OCI-LY3 (cell line): ENCODE results near the gene CATSPER3.

ENCODE experiments used
- EZH2phosphoT487 ChIP-seq: fragments of 200-600 bp; shearing (Covaris generic); IDR thresholded peaks from 2 replicates; pipeline ENCODE4 v1.6.1; 2018; ENCODE audit warnings: antibody characterized with exemption, mixed run types, low read depth
- TF ChIP-seq, protein P1 (sequence below): fragments of 200-600, 300-600 bp; sonication (generic); IDR thresholded peaks from 2 replicates; pipeline ENCODE4 v1.5.1; 2014; ENCODE audit warnings: antibody characterized with exemption, low read length, low read depth

DNA sequence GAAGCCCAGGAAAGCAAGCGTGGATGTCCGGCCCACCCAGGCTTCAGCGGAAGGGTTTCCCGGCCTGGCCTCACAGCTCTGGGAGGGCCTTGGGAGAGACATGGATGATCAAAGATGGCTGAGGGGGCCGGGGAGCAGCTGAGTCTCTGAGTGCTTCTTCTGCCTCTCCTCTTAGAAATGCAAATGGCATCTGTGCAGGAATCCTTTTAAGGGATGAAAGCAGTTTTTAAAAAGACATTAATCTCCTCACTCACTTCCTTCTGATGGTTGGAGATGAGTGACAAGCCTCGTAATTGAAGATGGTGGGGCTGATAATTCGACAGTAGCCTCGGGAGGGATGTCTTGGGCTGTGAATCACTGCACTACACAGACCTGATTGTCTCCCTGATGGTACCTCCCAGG lies 90.6 kb downstream of the CATSPER3 start:
- TF ChIP-seq, protein P1, sequence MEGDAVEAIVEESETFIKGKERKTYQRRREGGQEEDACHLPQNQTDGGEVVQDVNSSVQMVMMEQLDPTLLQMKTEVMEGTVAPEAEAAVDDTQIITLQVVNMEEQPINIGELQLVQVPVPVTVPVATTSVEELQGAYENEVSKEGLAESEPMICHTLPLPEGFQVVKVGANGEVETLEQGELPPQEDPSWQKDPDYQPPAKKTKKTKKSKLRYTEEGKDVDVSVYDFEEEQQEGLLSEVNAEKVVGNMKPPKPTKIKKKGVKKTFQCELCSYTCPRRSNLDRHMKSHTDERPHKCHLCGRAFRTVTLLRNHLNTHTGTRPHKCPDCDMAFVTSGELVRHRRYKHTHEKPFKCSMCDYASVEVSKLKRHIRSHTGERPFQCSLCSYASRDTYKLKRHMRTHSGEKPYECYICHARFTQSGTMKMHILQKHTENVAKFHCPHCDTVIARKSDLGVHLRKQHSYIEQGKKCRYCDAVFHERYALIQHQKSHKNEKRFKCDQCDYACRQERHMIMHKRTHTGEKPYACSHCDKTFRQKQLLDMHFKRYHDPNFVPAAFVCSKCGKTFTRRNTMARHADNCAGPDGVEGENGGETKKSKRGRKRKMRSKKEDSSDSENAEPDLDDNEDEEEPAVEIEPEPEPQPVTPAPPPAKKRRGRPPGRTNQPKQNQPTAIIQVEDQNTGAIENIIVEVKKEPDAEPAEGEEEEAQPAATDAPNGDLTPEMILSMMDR: no peak
- no peak for TF ChIP-seq EZH2phosphoT487
